VCaP (cell line): Measurements from ENCODE around the gene LPIN2.

Experiments
- H3K27ac ChIP-seq: fragments of 450-650 bp; 2 replicates; pipeline ENCODE4 v1.5.1; 2017
- CTCF ChIP-seq: fragments of 450-650 bp; conservative IDR thresholded peaks from 2 replicates; pipeline ENCODE4 v1.5.1; 2017; ENCODE audit warnings: mild to moderate bottlenecking, moderate library complexity

LPIN2 gene

GRCh38 chr18:2968606-2969005 lies 44.3 kb downstream of the LPIN2 start:
- no peak for TF ChIP-seq CTCF
- no peak overlapping the region for H3K27ac ChIP-seq

- H3K27ac ChIP-seq, result no peak overlapping the region
- TF ChIP-seq CTCF, result no peak
Observed at GRCh38 chr18:2967820-2968219, 45.1 kb downstream of the LPIN2 start.

- no peak for TF ChIP-seq CTCF
- H3K27ac ChIP-seq, result no peak overlapping the region
Observed at GRCh38 chr18:2967357-2967756, 45.6 kb downstream of the LPIN2 start.

- H3K27ac ChIP-seq, result no peak overlapping the region
- no peak for TF ChIP-seq CTCF
Observed at GRCh38 chr18:2966560-2966959, 46.4 kb downstream of the LPIN2 start.

- TF ChIP-seq CTCF, result no peak
- no peak overlapping the region for H3K27ac ChIP-seq
Observed at GRCh38 chr18:2965797-2966196, 47.1 kb downstream of the LPIN2 start.

GRCh38 chr18:2964361-2965010 lies 48.5 kb downstream of the LPIN2 start:
- no peak for TF ChIP-seq CTCF
- no peak overlapping the region for H3K27ac ChIP-seq
